ENCODE measurements around the gene SETD1B.

- TF ChIP-seq TAF1 (IDR thresholded peaks at IDR 0.05; ENCODE audit: borderline replicate concordance, low read depth, low read length) = no peak
- TF ChIP-seq POLR2A (IDR thresholded peaks at IDR 0.05; ENCODE audit: low read depth, low read length) = no peak
Observed at GRCh38 chr12:121858318-121858661, 54.5 kb downstream of the SETD1B start.

All from GM12892 (cell line).